H9 (cell line): ENCODE results near the gene ACAD8. TPM values are rescaled to one million over a fixed set of nuclear protein-coding genes. Genes with fewer than 3 reads are reported as not detected.

Source experiments
- DNase-seq: peaks from one replicate; pipeline ENCODE4 v3.0.0-alpha.2; 2017
- H2AFZ ChIP-seq: one replicate; pipeline ENCODE4 v1.6.1; 2013; ENCODE audit warnings: mild to moderate bottlenecking, low read length, control low read depth, moderate library complexity
- H2AK5ac ChIP-seq: 2 replicates; pipeline ENCODE4 v1.6.1; 2013; ENCODE audit warnings: low read length, control low read depth, mixed read lengths; ENCODE audit not compliant: insufficient read length
- H2BK120ac ChIP-seq: one replicate; pipeline ENCODE4 v1.6.1; 2013; ENCODE audit warnings: low read depth, mild to moderate bottlenecking, low read length, control low read depth, inconsistent platforms; ENCODE audit not compliant: poor library complexity, severe bottlenecking
- H2BK12ac ChIP-seq: 2 replicates; pipeline ENCODE4 v1.6.1; 2013; ENCODE audit warnings: low read length, control low read depth, mixed read lengths, low read depth; ENCODE audit not compliant: insufficient read length
- H2BK15ac ChIP-seq: 2 replicates; pipeline ENCODE4 v1.6.1; 2013; ENCODE audit warnings: low read depth, low read length, control low read depth
- H2BK20ac ChIP-seq: one replicate; pipeline ENCODE4 v1.6.1; 2013; ENCODE audit warnings: low read depth, mild to moderate bottlenecking, low read length, control low read depth, inconsistent platforms; ENCODE audit not compliant: poor library complexity, severe bottlenecking
- H2BK5ac ChIP-seq: 2 replicates; pipeline ENCODE4 v1.6.1; 2013; ENCODE audit warnings: low read length, control low read depth, mixed read lengths; ENCODE audit not compliant: insufficient read length
- H3K14ac ChIP-seq: 2 replicates; pipeline ENCODE4 v1.6.1; 2013; ENCODE audit warnings: low read length, control low read depth; ENCODE audit not compliant: insufficient read depth
- H3K18ac ChIP-seq: 2 replicates; pipeline ENCODE4 v1.6.1; 2013; ENCODE audit warnings: low read depth, mild to moderate bottlenecking, mixed read lengths, low read length, control low read depth; ENCODE audit not compliant: insufficient read length
- H3K23ac ChIP-seq: 2 replicates; pipeline ENCODE4 v1.6.1; 2013; ENCODE audit warnings: low read length, control low read depth, mixed read lengths, low read depth; ENCODE audit not compliant: insufficient read length
- H3K23me2 ChIP-seq: 2 replicates; pipeline ENCODE4 v1.6.1; 2013; ENCODE audit warnings: low read depth, mild to moderate bottlenecking, mixed read lengths, low read length, control low read depth; ENCODE audit not compliant: insufficient read length, poor library complexity, severe bottlenecking
- H3K27ac ChIP-seq: 2 replicates; pipeline ENCODE4 v1.5.1; 2013; ENCODE audit warnings: low read length, control low read depth, mixed read lengths, low read depth; ENCODE audit not compliant: insufficient read length
- H3K27me3 ChIP-seq: 2 replicates; pipeline ENCODE4 v1.6.1; 2013; ENCODE audit warnings: low read length, control low read depth, inconsistent platforms; ENCODE audit not compliant: insufficient read depth
- H3K4ac ChIP-seq: 2 replicates; pipeline ENCODE4 v1.6.1; 2013; ENCODE audit warnings: low read depth, mild to moderate bottlenecking, control low read depth, inconsistent platforms, low read length, moderate library complexity
- H3K4me1 ChIP-seq: 2 replicates; pipeline ENCODE4 v1.6.1; 2013; ENCODE audit warnings: low read length, control low read depth, inconsistent platforms; ENCODE audit not compliant: insufficient read depth
- H3K4me2 ChIP-seq: 2 replicates; pipeline ENCODE4 v1.6.1; 2013; ENCODE audit warnings: low read length, control low read depth, mixed read lengths; ENCODE audit not compliant: insufficient read length, insufficient read depth
- H3K56ac ChIP-seq: 2 replicates; pipeline ENCODE4 v1.6.1; 2013; ENCODE audit warnings: low read depth, mild to moderate bottlenecking, mixed read lengths, low read length, control low read depth; ENCODE audit not compliant: insufficient read length
- H3K79me1 ChIP-seq: 2 replicates; pipeline ENCODE4 v1.6.1; 2013; ENCODE audit warnings: low read depth, mild to moderate bottlenecking, moderate library complexity, low read length, control low read depth, inconsistent platforms; ENCODE audit not compliant: insufficient read depth, poor library complexity, severe bottlenecking
- H3K79me2 ChIP-seq: 2 replicates; pipeline ENCODE4 v1.6.1; 2013; ENCODE audit warnings: low read length, control low read depth, inconsistent platforms; ENCODE audit not compliant: insufficient read depth
- H3K9ac ChIP-seq: 2 replicates; pipeline ENCODE4 v1.6.1; 2013; ENCODE audit warnings: low read length, control low read depth, mixed read lengths; ENCODE audit not compliant: insufficient read length; ENCODE audit errors: extremely low read depth
- H3K9me3 ChIP-seq: one replicate; pipeline ENCODE4 v1.6.1; 2013; ENCODE audit warnings: low read depth, low read length, inconsistent platforms; ENCODE audit not compliant: control insufficient read depth
- H3T11ph ChIP-seq: one replicate; pipeline ENCODE4 v1.6.1; 2013; ENCODE audit warnings: mild to moderate bottlenecking, low read length, control low read depth, inconsistent platforms
- H4K20me1 ChIP-seq: one replicate; pipeline ENCODE4 v1.6.1; 2013; ENCODE audit not compliant: control insufficient read depth, insufficient read length, insufficient read depth
- H4K5ac ChIP-seq: 2 replicates; pipeline ENCODE4 v1.6.1; 2013; ENCODE audit warnings: low read depth, mild to moderate bottlenecking, mixed read lengths, low read length, control low read depth; ENCODE audit not compliant: insufficient read length
- H4K8ac ChIP-seq: replicated peaks from 2 replicates; pipeline ENCODE4 v1.6.1; 2013; ENCODE audit warnings: low read length, control low read depth, mixed read lengths, low read depth; ENCODE audit not compliant: insufficient read length
- H4K91ac ChIP-seq: 2 replicates; pipeline ENCODE4 v1.6.1; 2013; ENCODE audit warnings: low read depth, mild to moderate bottlenecking, moderate library complexity, mixed read lengths, low read length, control low read depth; ENCODE audit not compliant: insufficient read length
- H3K27ac Mint-ChIP-seq, 3 experiments: 2 replicates in 2 of 3; 3 replicates in 1 of 3; pipeline ENCODE4 v1.8.0; 2020 to 2021; ENCODE audit warnings: mixed read lengths in 3 of 3, mild to moderate bottlenecking in 1 of 3, moderate library complexity in 1 of 3
- H3K27me3 Mint-ChIP-seq: 2 replicates; pipeline ENCODE4 v1.8.0; 2021; ENCODE audit warnings: low read depth, mild to moderate bottlenecking, moderate library complexity, mixed read lengths
- H3K36me3 Mint-ChIP-seq, 3 experiments: 2 replicates in 2 of 3; 3 replicates in 1 of 3; pipeline ENCODE4 v1.8.0; 2020 to 2021; ENCODE audit warnings: low read depth in 3 of 3, mixed read lengths in 3 of 3; ENCODE audit not compliant: insufficient read depth in 1 of 3
- H3K4me1 Mint-ChIP-seq, 2 experiments: 2 replicates each; pipeline ENCODE4 v1.8.0; 2020; ENCODE audit warnings: mixed read lengths in 2 of 2
- H3K4me3 Mint-ChIP-seq, 2 experiments: 2 replicates in 1 of 2; 3 replicates in 1 of 2; pipeline ENCODE4 v1.8.0; 2020 to 2021; ENCODE audit warnings: mild to moderate bottlenecking in 2 of 2, mixed read lengths in 2 of 2, moderate library complexity in 1 of 2
- H3K9me3 Mint-ChIP-seq, 2 experiments: 2 replicates in 1 of 2; 3 replicates in 1 of 2; pipeline ENCODE4 v1.8.0; 2020; ENCODE audit warnings: mild to moderate bottlenecking in 2 of 2, mixed read lengths in 2 of 2, moderate library complexity in 1 of 2
- total RNA-seq: library from RNA; stranded (reverse); gene quantifications from 2 replicates; pipeline ENCODE4 v1.2.1, GENCODE V29; 2021
- TF ChIP-seq, protein P1 (sequence below): fragments of 200-600 bp; sonication (generic); conservative IDR thresholded peaks from 3 replicates; pipeline ENCODE4 v1.8.0; 2021; ENCODE audit warnings: antibody characterized with exemption, mild to moderate bottlenecking

Gene ACAD8
- total RNA-seq, 1 experiment from 2014 or later, result 46.8 TPM

- Histone ChIP-seq H3K27ac (no peak overlapping the region), H4K20me1 (no peaks in the 10 kb centered on the region)
Measured at GRCh38 chr11:134260503-134260902, 7.1 kb downstream of the ACAD8 start.

More at GRCh38 chr11:134260503-134260902, 7.1 kb downstream of the ACAD8 start:
- Histone ChIP-seq H3K23ac (no peak overlapping the region), H3T11ph (no peak overlapping the region), H2BK12ac (no peak overlapping the region), H2BK120ac (no peak overlapping the region), H2BK5ac (no peak overlapping the region), H3K9me3 (no peaks in the 10 kb centered on the region), H2AFZ (no peak overlapping the region), H3K4ac (no peak overlapping the region), H3K4me1 (peaks cover 4% of the 10 kb centered on the region; the same call in 1 of the 2 replicates), H2AK5ac (no peak overlapping the region), H3K18ac (no peak overlapping the region), H2BK15ac (no peak overlapping the region), H3K23me2 (no peaks in the 10 kb centered on the region), H3K9ac (no peak overlapping the region), H4K91ac (no peak overlapping the region), H3K14ac (no peak overlapping the region), H3K79me2 (no peaks in the 10 kb centered on the region), H3K4me2 (no peak overlapping the region), H3K27me3 (no peaks in the 10 kb centered on the region), H4K5ac (no peak overlapping the region), H2BK20ac (no peak overlapping the region), H3K79me1 (no peaks in the 10 kb centered on the region), H3K56ac (no peak overlapping the region), H4K8ac (no peak overlapping the region)
- TF ChIP-seq, protein P1, sequence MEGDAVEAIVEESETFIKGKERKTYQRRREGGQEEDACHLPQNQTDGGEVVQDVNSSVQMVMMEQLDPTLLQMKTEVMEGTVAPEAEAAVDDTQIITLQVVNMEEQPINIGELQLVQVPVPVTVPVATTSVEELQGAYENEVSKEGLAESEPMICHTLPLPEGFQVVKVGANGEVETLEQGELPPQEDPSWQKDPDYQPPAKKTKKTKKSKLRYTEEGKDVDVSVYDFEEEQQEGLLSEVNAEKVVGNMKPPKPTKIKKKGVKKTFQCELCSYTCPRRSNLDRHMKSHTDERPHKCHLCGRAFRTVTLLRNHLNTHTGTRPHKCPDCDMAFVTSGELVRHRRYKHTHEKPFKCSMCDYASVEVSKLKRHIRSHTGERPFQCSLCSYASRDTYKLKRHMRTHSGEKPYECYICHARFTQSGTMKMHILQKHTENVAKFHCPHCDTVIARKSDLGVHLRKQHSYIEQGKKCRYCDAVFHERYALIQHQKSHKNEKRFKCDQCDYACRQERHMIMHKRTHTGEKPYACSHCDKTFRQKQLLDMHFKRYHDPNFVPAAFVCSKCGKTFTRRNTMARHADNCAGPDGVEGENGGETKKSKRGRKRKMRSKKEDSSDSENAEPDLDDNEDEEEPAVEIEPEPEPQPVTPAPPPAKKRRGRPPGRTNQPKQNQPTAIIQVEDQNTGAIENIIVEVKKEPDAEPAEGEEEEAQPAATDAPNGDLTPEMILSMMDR, result no peak
- peaks cover 2 to 3% of the 10 kb centered on the region in 2 experiments; a peak in 3 of 4 replicates for H3K4me1 Mint-ChIP-seq
- no peak for DNase-seq
- no peaks in the 10 kb centered on the region for H3K27me3 Mint-ChIP-seq
- no peak overlapping the region; a peak in 1 of 7 replicates for H3K27ac Mint-ChIP-seq
- H3K36me3 Mint-ChIP-seq, result peaks cover 31 to 75% (median 56%) of the 10 kb centered on the region in 3 experiments; a peak in 6 of 7 replicates
- H3K4me3 Mint-ChIP-seq, result no peak overlapping the region
- H3K9me3 Mint-ChIP-seq, result no peaks in the 10 kb centered on the region
